ENCODE results near the gene CCK.

The CCK gene

DNA sequence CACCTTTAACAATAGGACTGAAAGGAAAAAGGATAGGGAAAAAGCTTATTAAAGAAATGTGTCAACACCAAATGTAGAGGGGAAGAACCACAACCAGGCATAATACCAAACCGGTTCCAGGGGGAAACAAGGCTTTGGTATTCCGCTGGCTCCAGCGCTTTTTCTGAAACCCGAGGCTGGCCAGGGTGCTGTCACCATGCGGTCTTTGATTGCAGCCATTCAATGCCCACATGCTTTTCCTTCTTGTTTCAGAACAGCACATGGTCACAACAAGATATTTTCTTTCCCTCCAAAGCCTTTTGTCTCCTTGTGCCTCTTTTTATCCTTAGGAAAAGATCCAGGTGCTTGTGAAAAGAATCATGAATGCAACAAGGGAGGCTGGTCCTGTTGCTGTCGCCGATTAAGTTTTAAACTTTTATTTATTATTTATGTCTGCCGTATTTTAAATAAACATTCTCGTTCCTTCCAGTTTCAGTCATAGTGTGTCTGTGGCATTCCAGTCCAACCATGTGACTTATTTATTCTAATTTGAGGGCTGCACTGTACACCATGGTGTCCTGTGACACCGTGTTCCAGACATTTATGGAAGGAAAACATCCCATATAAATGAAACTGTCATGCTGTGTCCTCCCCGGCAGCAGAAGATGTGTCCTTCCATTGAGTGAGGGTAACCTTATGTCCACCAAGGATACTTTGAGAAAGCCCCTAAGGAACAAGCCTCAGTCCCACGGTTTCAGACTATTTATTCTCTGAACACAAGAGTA is 41.1 kb downstream of the CCK start:
- no peak for DNase-seq

DNA sequence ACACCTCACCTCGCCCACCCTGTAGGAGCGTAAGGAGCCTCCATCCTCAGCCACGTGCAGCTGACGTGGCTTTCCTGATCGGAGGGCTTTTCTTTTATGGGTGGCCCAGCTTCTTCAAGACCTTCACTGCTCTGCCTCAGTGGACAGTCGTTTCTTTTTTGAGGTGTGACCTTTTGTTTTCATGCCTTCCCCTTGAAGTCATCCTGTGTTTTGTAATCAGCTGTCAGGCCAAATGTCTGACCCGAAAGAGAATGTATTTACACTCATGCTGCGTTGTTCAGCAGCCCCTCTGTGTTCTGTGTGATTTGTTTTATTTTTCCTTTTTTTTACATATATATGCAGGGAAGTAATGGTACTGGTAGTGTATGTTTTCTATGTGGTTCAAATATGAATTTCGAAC is 41.8 kb downstream of the CCK start:
- DNase-seq = no peak

DNA sequence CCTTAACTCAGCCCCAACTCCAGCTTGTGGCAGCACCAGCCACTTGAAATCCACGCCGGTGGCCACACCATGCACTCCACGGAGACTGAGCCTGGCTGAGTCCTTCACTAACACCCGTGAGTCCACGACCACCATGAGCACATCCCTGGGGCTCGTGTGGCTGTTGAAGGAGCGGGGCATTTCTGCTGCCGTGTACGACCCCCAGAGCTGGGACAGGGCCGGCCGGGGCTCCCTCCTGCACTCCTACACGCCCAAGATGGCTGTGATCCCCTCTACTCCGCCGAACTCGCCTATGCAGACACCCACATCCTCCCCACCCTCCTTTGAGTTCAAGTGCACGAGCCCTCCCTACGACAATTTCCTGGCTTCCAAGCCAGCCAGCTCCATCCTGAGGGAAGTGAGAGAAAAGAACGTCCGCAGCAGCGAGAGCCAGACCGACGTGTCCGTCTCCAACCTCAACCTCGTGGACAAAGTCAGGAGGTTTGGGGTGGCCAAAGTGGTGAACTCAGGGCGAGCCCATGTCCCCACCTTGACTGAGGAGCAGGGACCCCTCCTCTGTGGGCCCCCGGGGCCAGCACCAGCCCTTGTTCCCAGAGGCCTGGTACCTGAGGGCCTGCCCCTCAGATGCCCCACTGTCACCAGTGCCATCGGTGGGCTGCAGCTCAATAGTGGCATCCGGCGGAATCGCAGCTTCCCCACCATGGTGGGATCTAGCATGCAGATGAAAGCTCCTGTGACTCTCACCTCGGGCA is 42.9 kb downstream of the CCK start:
- DNase-seq = no peak

DNA sequence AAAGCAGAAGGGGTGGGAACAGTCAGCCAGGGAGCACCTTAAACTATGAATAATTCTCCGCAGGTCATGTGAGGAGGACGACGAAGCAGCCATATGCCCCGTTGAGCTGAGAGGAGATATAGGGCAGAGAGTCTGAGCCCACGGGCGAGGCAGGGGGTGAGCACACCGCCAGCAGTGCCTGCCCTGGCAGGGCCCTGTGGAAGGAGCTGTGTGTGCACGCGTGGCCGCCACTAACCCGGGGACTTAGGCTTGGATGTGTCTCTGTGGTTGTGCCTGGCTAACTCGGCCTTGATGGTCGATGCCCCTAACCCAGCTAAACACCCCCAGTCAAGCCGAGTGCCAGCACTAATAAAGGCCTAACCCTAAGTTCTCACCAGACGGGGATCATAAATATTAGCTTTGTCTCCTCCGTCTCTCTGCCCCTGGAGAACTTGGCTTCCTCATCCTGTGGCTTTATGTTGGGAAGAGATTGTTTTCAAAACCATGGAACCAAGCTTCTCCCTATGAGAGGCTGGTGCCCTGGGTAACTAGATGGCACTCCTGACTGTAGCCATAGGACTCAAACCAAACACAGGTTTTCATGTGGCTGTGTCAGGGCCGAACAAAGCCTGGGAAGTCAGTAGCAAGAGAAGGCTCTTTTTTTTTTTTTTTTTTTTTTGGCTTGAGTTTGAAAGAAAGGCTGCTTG is 45.4 kb downstream of the CCK start:
- DNase-seq = no peak

DNA sequence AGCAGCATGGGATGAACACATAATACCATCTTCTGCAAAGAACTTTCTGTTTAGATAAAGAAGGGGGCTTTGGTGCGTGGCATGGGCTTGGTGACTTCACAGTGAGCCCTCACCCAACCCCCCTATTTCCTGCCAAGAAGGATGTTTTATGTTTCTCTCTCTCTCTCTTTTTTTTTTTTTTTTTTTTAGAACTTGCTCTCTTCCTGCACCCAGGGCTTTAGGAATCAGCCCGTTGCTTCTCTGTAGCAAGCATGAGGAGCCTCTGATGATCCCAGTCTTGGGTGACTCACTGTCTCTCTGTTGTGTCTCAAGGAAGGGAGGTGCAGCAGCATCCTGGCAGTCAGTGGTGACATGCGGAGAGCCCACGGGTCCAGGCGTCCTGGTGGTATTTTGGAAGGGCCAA is 49.1 kb downstream of the CCK start:
- no peak for DNase-seq

DNA sequence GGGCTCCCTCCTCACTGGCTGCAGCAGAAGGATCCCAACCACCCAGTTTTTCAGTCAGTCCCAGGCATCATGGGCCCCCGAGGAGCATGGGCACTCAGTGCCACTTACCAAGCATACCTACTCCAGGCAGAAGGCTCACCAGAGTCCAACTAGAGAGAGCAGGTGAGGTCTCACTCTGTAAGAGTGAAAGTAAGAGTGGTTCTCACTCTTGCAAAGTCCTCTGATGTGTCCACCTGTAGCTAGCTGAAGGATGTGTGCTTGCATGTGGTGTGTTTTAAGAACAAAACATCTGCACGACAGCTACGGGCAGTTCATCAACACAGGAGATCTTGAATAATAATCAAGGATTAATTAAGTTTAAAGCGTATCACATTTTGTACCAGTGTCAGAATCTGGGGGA is 49.7 kb downstream of the CCK start:
- no peak for DNase-seq

DNA sequence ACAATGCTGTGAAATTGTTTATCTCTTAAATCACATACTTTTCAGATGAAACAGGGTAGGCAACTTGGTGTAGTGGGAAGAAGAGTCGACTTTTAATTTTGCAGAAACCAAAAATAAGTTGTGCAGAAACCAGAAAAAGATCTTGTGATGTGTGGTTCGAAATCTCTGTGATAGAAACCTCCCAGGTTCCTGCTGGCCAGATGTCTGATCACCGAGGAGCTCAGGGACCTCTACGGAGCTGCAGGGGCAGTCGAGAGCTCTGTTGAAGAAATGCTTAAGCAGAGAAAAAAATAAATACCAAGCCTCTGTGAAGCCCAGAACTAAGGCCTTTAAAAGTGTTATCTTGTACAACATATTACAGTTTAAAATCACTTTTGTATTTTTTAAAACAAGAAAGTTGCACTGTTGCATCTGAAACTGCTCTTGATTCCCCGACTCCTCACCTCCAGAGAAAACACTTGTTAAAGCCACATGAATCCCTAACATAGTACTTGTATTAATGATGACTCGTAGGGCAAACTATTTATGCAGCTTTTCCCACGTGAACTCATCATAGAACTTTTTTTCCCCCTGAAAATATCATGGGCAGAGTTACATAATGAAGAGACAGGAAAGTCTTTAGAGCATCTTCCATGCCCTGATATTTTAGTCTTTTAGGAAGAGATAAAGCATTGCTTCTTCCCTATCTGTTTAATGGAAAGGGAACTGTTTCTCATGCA is 51.3 kb downstream of the CCK start:
- DNase-seq = no peak

DNA sequence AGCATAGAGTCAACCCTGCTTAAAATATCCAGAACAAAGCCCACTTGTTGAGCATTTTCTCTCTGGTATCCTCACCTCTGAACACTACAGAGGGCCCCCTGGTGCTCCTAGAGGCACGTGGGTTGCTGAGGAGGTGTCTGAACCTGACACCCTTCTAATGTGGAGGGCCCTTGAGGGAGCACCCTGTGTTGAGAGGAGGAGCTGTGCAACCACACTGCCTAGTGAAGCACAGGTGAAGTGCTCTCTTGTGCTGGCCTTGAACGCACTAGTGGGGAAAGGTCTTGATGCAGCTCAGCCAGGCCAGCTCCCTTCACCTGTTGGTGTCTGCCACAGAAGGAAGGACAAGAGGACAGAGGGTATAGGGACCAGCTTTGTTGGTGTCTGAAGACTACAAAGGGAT is 51.9 kb downstream of the CCK start:
- no peak for DNase-seq

DNA sequence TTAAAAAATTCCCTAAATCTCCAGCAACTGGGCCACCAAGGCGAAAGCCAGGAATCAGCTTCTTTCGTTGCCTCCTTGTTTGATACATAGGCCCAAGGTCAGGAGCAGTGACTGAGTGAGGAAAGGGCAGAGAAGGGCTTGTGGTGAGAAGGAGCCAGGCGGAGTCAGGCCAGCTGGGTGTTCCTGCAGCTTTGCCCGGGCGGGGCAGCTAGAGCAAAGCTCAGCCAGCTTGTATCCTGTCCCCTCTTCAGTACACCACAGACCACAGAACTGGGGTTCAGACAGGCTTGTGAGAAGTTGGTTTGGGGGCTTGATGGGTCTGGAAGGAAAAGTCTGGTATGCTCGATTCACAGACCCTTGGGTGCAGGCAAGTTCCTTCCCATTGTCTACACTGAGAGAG is 52.6 kb downstream of the CCK start:
- no peak for DNase-seq

DNA sequence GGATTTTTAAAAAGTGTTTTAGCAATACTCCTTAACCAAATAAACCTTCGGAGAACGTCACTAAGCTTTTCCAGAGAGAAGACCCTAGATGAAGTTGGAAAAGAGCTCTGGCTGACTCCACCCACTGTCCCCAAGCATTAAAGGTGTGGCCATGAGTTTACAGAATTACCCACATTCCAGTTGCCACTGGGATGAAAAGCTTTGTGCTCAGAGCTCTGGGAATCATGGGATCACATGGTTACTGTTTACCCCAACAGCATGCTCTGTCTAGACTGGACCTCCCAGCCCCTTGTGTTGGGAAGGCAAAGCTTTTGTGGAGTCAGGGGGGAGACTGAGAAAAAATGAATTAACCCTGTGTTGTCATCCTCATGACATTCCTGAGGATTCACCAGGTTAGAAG is 55.3 kb downstream of the CCK start:
- no peak for DNase-seq

DNA sequence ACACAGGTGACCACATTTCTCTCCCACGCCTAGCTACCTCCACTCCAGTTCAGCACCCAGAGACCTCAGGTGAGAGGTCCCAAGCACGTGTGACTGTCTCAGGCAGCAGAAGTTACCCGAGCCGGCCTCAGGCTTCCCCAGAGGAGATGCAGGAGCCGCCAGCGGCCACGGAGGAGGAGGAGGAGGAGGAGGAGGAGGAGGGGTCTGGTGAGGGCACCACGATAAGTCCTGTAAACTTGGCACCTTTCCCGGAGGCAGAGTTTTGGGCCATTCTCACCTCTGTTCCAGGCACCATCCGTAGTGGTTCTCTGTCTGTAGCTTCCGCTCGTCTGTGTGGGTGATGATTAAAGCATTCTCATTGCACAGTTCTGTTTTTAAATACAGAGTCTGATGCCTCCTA is 56.1 kb downstream of the CCK start:
- DNase-seq = no peak

Data from T-helper 9 cell (primary cell).